Measurements from ENCODE around the gene SLC22A13. TPM values are rescaled to one million over a fixed set of nuclear protein-coding genes. Genes with fewer than 3 reads are reported as not detected.

Gene SLC22A13
- total and polyA plus RNA-seq, 2 of the 4 experiments (the other 2 are of a cell fraction): under 0.01 to 0.22 TPM

GRCh38 chr3:38255627-38256026 lies 10.0 kb upstream of the SLC22A13 start:
- H2BK5ac ChIP-seq (ENCODE audit: low read depth, low read length, poor library complexity, severe bottlenecking): no peak overlapping the region
- H3K9me3 ChIP-seq (ENCODE audit: control insufficient read depth, insufficient read depth, low read length): no peaks in the 10 kb centered on the region
- peaks cover 29% of the 10 kb centered on the region for H3K36me3 ChIP-seq (ENCODE audit: control insufficient read depth, insufficient read depth, low read length)
- no peaks in the 10 kb centered on the region for H3K4me1 ChIP-seq (ENCODE audit: control insufficient read depth, insufficient read depth, low read length)
- TF ChIP-seq POLR2A (IDR thresholded peaks at IDR 0.05; ENCODE audit: low read depth, low read length) (no peak), MXI1 (IDR thresholded peaks at IDR 0.05; ENCODE audit: borderline replicate concordance, low read depth, low read length) (no peak), RAD21 (IDR thresholded peaks at IDR 0.05; ENCODE audit: low read length) (no peak), ELK1 (IDR thresholded peaks at IDR 0.05; ENCODE audit: borderline replicate concordance, low read depth, low read length) (no peak), CTCF (conservative IDR thresholded peaks at IDR 0.05; ENCODE audit: low read depth, low read length) (no peak), MAZ (IDR thresholded peaks at IDR 0.05; ENCODE audit: borderline replicate concordance, low read depth, low read length) (no peak)
- peaks cover 3% of the 10 kb centered on the region; the same call in 1 of the 2 replicates for H3K9me1 ChIP-seq (ENCODE audit: insufficient read depth, low read length)
- H2AFZ ChIP-seq (replicated peaks; ENCODE audit: low read length, poor library complexity): no peak overlapping the region
- DNase-seq (no peak), ATAC-seq (ENCODE audit: low read depth) (no peak)
- no peak overlapping the region for H2BK20ac ChIP-seq (ENCODE audit: low read depth, low read length)
- no peak overlapping the region for H4K5ac ChIP-seq (ENCODE audit: low read depth, low read length)
- no peaks in the 10 kb centered on the region for H4K20me1 ChIP-seq (ENCODE audit: insufficient read depth, low read length)
- H3K18ac ChIP-seq (ENCODE audit: low read depth, low read length): no peak overlapping the region
- H3K9ac ChIP-seq (ENCODE audit: low read depth, low read length): no peak overlapping the region
- no peak overlapping the region for H2BK15ac ChIP-seq (ENCODE audit: low read depth, low read length)
- H3K27me3 ChIP-seq (ENCODE audit: control insufficient read depth, insufficient read depth, low read length): no peaks in the 10 kb centered on the region
- no peak overlapping the region for H4K8ac ChIP-seq (ENCODE audit: low read depth in 2 of 2, low read length in 2 of 2)
- in situ Hi-C loops (cut with MboI; ENCODE audit: low sequenced_read_pairs): no loop called here
- no peak overlapping the region for H3K56ac ChIP-seq (ENCODE audit: extremely low read depth, insufficient read depth, low read length)
- no CpG with 5 or more reads among the region's 1 CpG for WGBS, 2 experiments (ENCODE audit: extremely low coverage in 2 of 2, insufficient read length in 1 of 2)
- H4K91ac ChIP-seq (ENCODE audit: insufficient read depth, low read depth, low read length): no peak overlapping the region
- ChIA-PET POLR2A (ENCODE audit: unreplicated experiment) (no interaction called here), CTCF (no interaction called here)
- H3K27ac ChIP-seq (ENCODE audit: insufficient read depth, low read length): no peak overlapping the region
- H2AK5ac ChIP-seq (ENCODE audit: low read depth, low read length): no peak overlapping the region
- no peak overlapping the region for H3K23ac ChIP-seq (ENCODE audit: low read depth, low read length)
- no peak overlapping the region for H3K4me3 ChIP-seq (ENCODE audit: insufficient read depth, low read depth, low read length)
- BruUV-seq (replicated peaks): no TSS peak
- dilution Hi-C loops (cut with HindIII; ENCODE audit: low sequenced_read_pairs, unreplicated experiment): no loop called here
- H3K4me2 ChIP-seq (ENCODE audit: low read depth, low read length): no peak overlapping the region
- intact Hi-C loops (cut with micrococcal nuclease): no loop called here
- no peak overlapping the region for H3K4ac ChIP-seq (ENCODE audit: low read depth, low read length)
- H3K14ac ChIP-seq (replicated peaks; ENCODE audit: low read depth, low read length): no peak overlapping the region
- no peak overlapping the region for H2AK9ac ChIP-seq (replicated peaks; ENCODE audit: low read depth, low read length, poor library complexity)
- no peak overlapping the region for H2BK120ac ChIP-seq (ENCODE audit: low read depth, low read length)
- peaks cover 22 to 30% of the 10 kb centered on the region in 2 experiments for H3K79me1 ChIP-seq (ENCODE audit: low read depth in 1 of 2, low read length in 2 of 2)

Data from IMR-90 (cell line).